Thoracic aorta (tissue), 2 donors: ENCODE measurements around the gene PHF20. TPM values are rescaled to one million over a fixed set of nuclear protein-coding genes. Genes with fewer than 3 reads are reported as not detected.
"Not testable (repeated sequence)": the region's sequence is repeated elsewhere in the genome, so short reads cannot be mapped to it uniquely, and the experiment has no call there.

Experiments
- ATAC-seq: fragments of 150-250 bp; one replicate; pipeline ENCODE4 v1.8.0; 2017; ENCODE audit warnings: low read depth; ENCODE audit not compliant: insufficient number of reproducible peaks, low FRiP score
- DNase-seq: peaks from one replicate; pipeline ENCODE4 v3.0.0-alpha.2; 2020; ENCODE audit warnings: low spot score
- H3K27ac ChIP-seq, 2 donors: fragments of 200-600 bp; sonication (generic); 1 replicate in 1 of 2; 2 replicates in 1 of 2; pipeline ENCODE4 v1.5.1; 2016; ENCODE audit warnings: mild to moderate bottlenecking in 2 of 2, moderate library complexity in 2 of 2
- H3K27me3 ChIP-seq: fragments of 200-600 bp; sonication (generic); replicated peaks from 2 replicates; pipeline ENCODE4 v1.6.0; 2016; ENCODE audit warnings: mild to moderate bottlenecking; ENCODE audit not compliant: insufficient read depth
- H3K36me3 ChIP-seq: fragments of 200-600 bp; sonication (generic); one replicate; pipeline ENCODE4 v1.5.1; 2016
- H3K4me1 ChIP-seq, 2 donors: fragments of 200-600 bp; sonication (generic); 1 replicate in 1 of 2; 2 replicates in 1 of 2; pipeline versions ENCODE4 v1.5.1 to v1.6.0; 2016; ENCODE audit warnings: low read depth in 2 of 2, mild to moderate bottlenecking in 1 of 2; ENCODE audit not compliant: control insufficient read depth in 1 of 2
- H3K4me3 ChIP-seq: fragments of 200-600 bp; sonication (generic); 2 replicates; pipeline ENCODE4 v1.5.1; 2016; ENCODE audit warnings: mild to moderate bottlenecking
- H3K9me3 ChIP-seq: fragments of 200-600 bp; sonication (generic); 2 replicates; pipeline ENCODE4 v1.5.1; 2016
- CTCF ChIP-seq: fragments of 200-600 bp; sonication (generic); IDR thresholded peaks from one replicate; pipeline ENCODE4 v1.5.1; 2019; ENCODE audit warnings: antibody characterized with exemption
- total RNA-seq, 2 donors: library from RNA; depleted of rRNA; stranded (reverse); fragments of >200 nt; gene quantifications; one replicate each; pipeline versions ENCODE4 v1.1.0 to v1.2.3, GENCODE V29; 2016

Gene PHF20
- total RNA-seq, result 10 to 100 TPM; 35.8 to 46.8 TPM

GRCh38 chr20:35771689-35772562, at the start of gene PHF20:
Gene PHF20 (plus strand): TSS chr20:35772015. CDS start chr20:35801523, 29,508 bp downstream.
- H3K9me3 ChIP-seq, result no peaks in the 10 kb centered on the region
- DNase-seq, result peak; percentile 94
- peak within 1 kb of the TSS; percentile 72 for H3K4me3 ChIP-seq
- H3K27ac ChIP-seq, result peak within 1 kb of the TSS; percentile 91 to 94
- peaks cover 22 to 53% of the 10 kb centered on the region in 2 donors for H3K4me1 ChIP-seq
- peak; percentile 95 for ATAC-seq
- no peak for TF ChIP-seq CTCF
- no peaks in the 10 kb centered on the region for H3K36me3 ChIP-seq
- H3K27me3 ChIP-seq, result no peaks in the 10 kb centered on the region

- Histone ChIP-seq H3K36me3 (peaks cover 84% of the 10 kb centered on the region), H3K4me1 (peaks cover 0 to 12% of the 10 kb centered on the region in 2 donors)
- H3K4me3 ChIP-seq, result not testable (repeated sequence)
These were observed 48.6 kb upstream of the PHF20 start for GRCh38 chr20:35723275-35723639.

GRCh38 chr20:35723652-35724320, 48.0 kb upstream of the PHF20 start:
- not testable (repeated sequence) for DNase-seq

More at GRCh38 chr20:35723275-35723639, 48.6 kb upstream of the PHF20 start:
- not testable (repeated sequence) for H3K9me3 ChIP-seq, H3K27me3 ChIP-seq, DNase-seq, H3K27ac ChIP-seq, ATAC-seq

GRCh38 chr20:35724321-35725230, 47.2 kb upstream of the PHF20 start:
- H3K36me3 ChIP-seq, result peaks cover 84% of the 10 kb centered on the region

More at GRCh38 chr20:35723652-35724320, 48.0 kb upstream of the PHF20 start:
- Histone ChIP-seq H3K36me3 (peaks cover 87% of the 10 kb centered on the region), H3K4me1 (peaks cover 0 to 12% of the 10 kb centered on the region in 2 donors)
- ATAC-seq, H3K27ac ChIP-seq, H3K27me3 ChIP-seq, H3K9me3 ChIP-seq, H3K4me3 ChIP-seq: not testable (repeated sequence)

GRCh38 chr20:35726842-35727711, 44.7 kb upstream of the PHF20 start:
- Histone ChIP-seq H3K4me3 (no peak overlapping the region), H3K27ac (no peak overlapping the region), H3K27me3 (no peaks in the 10 kb centered on the region), H3K4me1 (peaks cover 13 to 29% of the 10 kb centered on the region in 2 donors), H3K36me3 (peaks cover 75% of the 10 kb centered on the region), H3K9me3 (no peaks in the 10 kb centered on the region)
- ATAC-seq, result no peak
- no peak for TF ChIP-seq CTCF
- no peak for DNase-seq

More at GRCh38 chr20:35724321-35725230, 47.2 kb upstream of the PHF20 start:
- Histone ChIP-seq H3K27me3 (no peaks in the 10 kb centered on the region), H3K4me3 (no peak overlapping the region), H3K9me3 (no peaks in the 10 kb centered on the region), H3K27ac (no peak overlapping the region), H3K4me1 (peaks cover 4 to 17% of the 10 kb centered on the region in 2 donors)
- DNase-seq (no peak), ATAC-seq (no peak)
- TF ChIP-seq CTCF, result no peak
